Right lobe of liver (tissue), 4 donors: ENCODE measurements around the gene FBLN2.

ENCODE experiments used
- CTCF ChIP-seq, 4 donors: fragments of 200-600 bp in 3 of 4; fragments of 450-650 bp in 1 of 4; IDR thresholded peaks; one replicate each; pipeline versions ENCODE4 v1.5.1 to v1.8.0; 2016 to 2022; ENCODE audit warnings: antibody characterized with exemption in 4 of 4, mild to moderate bottlenecking in 2 of 4
- POLR2A ChIP-seq: fragments of 450-650 bp; IDR thresholded peaks from one replicate; pipeline ENCODE4 v1.6.1; 2017; ENCODE audit warnings: antibody characterized with exemption, mild to moderate bottlenecking
- donor health status: DM: no; HTN: no; CAD: no.
- donor health status: DM: no; HTN: no; CAD: no.
- donor health status: DM: no; HTN: yes; CAD: no.

DNA sequence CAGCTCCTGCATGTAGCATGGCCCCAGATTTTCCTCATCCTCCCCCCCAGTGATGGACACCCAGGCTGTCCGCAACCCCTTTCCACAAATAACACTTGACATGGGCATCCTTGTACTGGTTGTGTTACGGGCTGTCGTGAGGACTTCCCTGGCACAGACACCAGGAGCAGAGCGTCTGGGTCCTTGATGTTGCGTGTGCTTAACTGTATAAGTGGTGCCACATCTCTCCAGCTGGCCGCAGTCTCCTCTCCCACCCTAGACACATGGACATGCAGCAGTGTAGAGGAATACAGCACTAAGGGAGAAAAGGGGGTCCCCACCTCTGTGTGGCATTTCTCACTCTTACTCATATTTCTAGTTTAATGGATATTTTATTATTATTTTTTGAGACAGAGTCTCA, 56.6 kb downstream of the FBLN2 start:
- TF ChIP-seq CTCF (IDR thresholded peaks at IDR 0.05) (no peak), POLR2A (no peak)
